ENCODE results near the gene ITPRID2.

Gene ITPRID2

DNA sequence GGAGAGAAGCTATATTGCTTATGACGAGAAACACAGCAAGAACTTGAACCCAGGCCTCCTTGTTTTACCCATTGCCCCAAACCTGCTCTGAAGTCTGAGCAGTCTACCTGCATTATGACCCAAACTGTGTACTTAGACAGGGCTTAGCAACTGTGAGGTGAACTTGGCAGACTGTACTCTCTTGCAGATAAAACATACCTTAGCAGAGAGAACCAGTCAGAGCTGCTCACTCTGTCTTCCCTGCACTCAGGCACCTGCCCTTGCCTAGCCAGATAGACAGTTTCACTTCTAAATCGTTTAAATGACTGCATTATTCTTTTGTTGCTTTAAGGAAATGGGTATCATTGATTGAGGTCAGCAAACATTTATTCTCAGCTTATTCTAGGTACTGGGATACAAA, 20.3 kb downstream of the ITPRID2 start:
- H3K4me3 ChIP-seq (ENCODE audit: low read depth, low read length): no peak overlapping the region
- no peak for DNase-seq (ENCODE audit: low read depth)
- TF ChIP-seq, protein P1, sequence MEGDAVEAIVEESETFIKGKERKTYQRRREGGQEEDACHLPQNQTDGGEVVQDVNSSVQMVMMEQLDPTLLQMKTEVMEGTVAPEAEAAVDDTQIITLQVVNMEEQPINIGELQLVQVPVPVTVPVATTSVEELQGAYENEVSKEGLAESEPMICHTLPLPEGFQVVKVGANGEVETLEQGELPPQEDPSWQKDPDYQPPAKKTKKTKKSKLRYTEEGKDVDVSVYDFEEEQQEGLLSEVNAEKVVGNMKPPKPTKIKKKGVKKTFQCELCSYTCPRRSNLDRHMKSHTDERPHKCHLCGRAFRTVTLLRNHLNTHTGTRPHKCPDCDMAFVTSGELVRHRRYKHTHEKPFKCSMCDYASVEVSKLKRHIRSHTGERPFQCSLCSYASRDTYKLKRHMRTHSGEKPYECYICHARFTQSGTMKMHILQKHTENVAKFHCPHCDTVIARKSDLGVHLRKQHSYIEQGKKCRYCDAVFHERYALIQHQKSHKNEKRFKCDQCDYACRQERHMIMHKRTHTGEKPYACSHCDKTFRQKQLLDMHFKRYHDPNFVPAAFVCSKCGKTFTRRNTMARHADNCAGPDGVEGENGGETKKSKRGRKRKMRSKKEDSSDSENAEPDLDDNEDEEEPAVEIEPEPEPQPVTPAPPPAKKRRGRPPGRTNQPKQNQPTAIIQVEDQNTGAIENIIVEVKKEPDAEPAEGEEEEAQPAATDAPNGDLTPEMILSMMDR (IDR thresholded peaks at IDR 0.05; ENCODE audit: low read depth, low read length, missing control alignments): no peak

DNA sequence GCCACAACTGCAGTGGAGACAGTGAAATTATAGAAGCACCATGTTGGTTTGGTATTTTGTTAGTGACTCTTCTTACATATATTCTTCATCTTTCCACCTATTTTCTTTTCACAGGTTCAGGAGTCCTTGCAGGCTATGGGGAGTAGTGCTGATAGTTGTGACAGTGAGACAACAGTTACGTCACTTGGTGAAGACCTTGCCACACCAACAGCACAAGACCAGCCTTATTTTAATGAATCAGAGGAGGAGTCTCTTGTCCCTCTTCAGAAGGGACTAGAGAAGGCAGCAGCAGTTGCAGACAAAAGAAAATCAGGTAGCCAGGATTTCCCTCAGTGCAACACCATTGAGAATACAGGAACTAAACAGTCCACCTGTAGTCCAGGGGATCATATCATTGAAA, 23.6 kb downstream of the ITPRID2 start:
- DNase-seq (ENCODE audit: low read depth): no peak
- TF ChIP-seq, protein P1 (IDR thresholded peaks at IDR 0.05; ENCODE audit: low read depth, low read length, missing control alignments): no peak
- no peak overlapping the region for H3K4me3 ChIP-seq (ENCODE audit: low read depth, low read length)

DNA sequence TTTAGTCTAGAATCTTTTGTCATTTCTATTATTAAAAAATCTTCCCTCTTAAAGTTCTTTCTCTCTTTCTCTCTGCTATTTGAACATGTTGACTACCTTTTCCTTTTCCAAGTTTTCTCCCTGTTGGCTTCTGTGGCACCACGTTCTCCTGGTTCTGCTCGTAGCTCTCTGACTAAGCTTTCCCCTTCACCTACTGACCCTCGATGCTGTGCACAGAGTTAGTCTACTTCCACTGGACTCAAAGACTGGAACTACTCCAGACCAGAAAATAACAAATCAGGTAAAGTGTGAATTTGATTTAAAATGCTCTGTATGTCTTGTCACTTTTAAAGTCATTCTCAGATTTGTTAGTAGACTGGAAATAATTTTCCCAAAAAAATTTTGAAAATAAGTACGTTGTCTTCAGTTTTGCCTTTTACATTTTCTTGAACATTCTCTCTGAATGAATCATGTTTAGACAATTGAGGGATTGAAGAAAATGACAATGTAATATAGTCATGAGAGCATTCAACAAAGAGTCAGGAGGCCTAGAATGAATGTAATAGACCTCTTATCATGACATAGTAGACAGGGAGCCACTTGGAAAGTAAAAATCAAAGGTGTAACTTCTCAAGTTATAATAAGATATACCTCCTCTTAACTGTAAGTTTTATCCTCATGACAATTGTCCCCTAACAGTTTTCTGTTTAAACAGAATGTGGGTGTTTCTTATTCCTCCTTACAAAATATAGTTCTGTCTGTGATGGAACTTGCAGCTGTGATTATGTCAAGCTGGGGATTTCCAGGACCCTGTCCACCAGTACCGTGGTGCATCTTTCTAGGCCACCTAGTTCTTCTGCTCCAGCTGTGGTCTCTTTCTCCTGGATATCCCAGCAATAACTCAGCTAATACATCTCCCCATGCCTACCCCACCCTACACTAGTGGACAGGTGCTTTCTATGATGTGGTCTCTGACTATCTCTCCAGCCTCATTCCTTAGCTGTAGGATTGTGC, 25.5 kb downstream of the ITPRID2 start:
- TF ChIP-seq, protein P1 (IDR thresholded peaks at IDR 0.05; ENCODE audit: low read depth, low read length, missing control alignments): no peak
- DNase-seq (ENCODE audit: low read depth): no peak
- no peak overlapping the region for H3K4me3 ChIP-seq (ENCODE audit: low read depth, low read length)

DNA sequence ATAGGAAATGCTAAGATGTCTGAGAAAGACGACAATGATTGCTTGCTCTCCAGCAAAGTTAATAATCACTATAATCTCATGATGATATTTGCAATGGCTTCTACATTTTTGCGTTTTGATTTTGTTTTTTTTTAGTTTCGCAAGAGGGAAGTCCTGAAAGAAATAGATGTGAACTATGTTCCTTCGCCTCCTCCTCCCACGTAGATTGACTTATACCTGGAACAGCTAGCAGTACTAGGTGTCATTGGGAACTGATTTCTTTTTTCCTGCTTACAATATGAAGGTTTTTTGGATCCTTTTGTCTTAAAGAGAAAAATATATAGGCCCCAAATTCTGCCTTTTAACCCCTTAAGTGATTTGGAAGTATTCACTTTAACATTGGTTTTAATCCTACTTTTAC, 26.7 kb downstream of the ITPRID2 start:
- no peak for DNase-seq (ENCODE audit: low read depth)
- TF ChIP-seq, protein P1 (IDR thresholded peaks at IDR 0.05; ENCODE audit: low read depth, low read length, missing control alignments): no peak
- H3K4me3 ChIP-seq (ENCODE audit: low read depth, low read length): no peak overlapping the region

DNA sequence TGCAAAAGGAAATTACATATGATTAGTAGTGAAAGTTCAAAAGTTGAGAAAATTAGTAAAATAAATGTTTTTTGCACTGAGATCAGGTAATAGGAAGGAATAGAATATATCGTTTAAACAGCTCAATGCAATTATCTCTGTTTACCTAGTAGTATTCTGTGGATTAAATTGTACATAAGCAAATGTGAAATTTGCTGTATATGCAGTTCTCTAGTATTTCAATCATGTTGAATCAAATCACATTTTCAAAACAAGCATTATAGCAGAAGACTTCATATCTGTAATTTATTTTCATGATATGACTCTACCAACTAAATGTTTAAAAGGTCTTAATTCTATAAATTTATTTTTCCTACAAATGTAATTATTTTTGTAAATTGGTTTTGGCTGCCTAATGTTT, 31.6 kb downstream of the ITPRID2 start:
- TF ChIP-seq, protein P1 (IDR thresholded peaks at IDR 0.05; ENCODE audit: low read depth, low read length, missing control alignments): no peak
- no peak for DNase-seq (ENCODE audit: low read depth)

DNA sequence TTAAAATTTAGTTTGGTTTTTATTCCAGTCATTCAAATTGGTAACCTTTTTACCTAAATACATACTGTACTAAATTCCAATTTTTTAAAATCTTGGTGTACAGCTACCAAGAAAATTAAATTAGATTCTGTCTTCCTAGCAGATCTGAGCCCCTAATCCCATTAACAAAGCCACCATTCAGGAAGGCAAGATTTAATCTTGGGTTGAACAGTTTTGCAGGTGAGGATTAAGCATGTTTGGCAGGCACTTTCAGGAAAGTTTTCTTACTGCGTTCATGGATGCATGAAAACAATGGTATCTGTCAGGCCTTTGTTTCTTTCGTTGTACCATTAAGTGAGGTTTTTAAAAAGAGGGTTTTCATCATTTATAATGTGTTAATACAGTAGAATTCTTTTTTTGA, 32.8 kb downstream of the ITPRID2 start:
- TF ChIP-seq, protein P1 (IDR thresholded peaks at IDR 0.05; ENCODE audit: low read depth, low read length, missing control alignments): no peak
- DNase-seq (ENCODE audit: low read depth): no peak
- H3K4me3 ChIP-seq (ENCODE audit: low read depth, low read length): no peak overlapping the region

More for the DNA sequence above, 31.6 kb downstream of the ITPRID2 start:
- no peak overlapping the region for H3K4me3 ChIP-seq (ENCODE audit: low read depth, low read length)

Data from GM12864 (cell line).